Calu3 (cell line): ENCODE measurements around the gene C1QTNF6. TPM values are rescaled to one million over a fixed set of nuclear protein-coding genes. Genes with fewer than 3 reads are reported as not detected.

Experiments used
- BruUV-seq: library from RNA; stranded (reverse); fragments of 400-500 nt; replicated peaks from 2 replicates; lab custom pipeline; 2021; lab: Mats Ljungman, UMichigan
- CTCF ChIA-PET: fragments of 300-600 bp; sonication (Branson Sonifier 250); formaldehyde crosslinking; loops from one replicate; lab custom pipeline; 2022; ENCODE audit warnings: antibody characterized with exemption; lab: Charles Lee
- DNase-seq: peaks from one replicate; pipeline ENCODE4 v3.0.0; 2022
- H3K27ac Mint-ChIP-seq: one replicate; pipeline ENCODE4 v1.8.0; 2022; ENCODE audit warnings: mixed read lengths; ENCODE audit not compliant: unreplicated experiment
- H3K27me3 Mint-ChIP-seq: one replicate; pipeline ENCODE4 v1.8.0; 2022; ENCODE audit warnings: mixed read lengths; ENCODE audit not compliant: unreplicated experiment
- H3K36me3 Mint-ChIP-seq: one replicate; pipeline ENCODE4 v1.8.0; 2022; ENCODE audit warnings: mild to moderate bottlenecking, moderate library complexity, mixed read lengths; ENCODE audit not compliant: insufficient read depth, unreplicated experiment
- H3K4me1 Mint-ChIP-seq: one replicate; pipeline ENCODE4 v1.8.0; 2022; ENCODE audit warnings: mild to moderate bottlenecking, low read depth, mixed read lengths; ENCODE audit not compliant: unreplicated experiment
- H3K4me3 Mint-ChIP-seq: one replicate; pipeline ENCODE4 v1.8.0; 2022; ENCODE audit warnings: mild to moderate bottlenecking, low read depth, moderate library complexity, mixed read lengths; ENCODE audit not compliant: unreplicated experiment
- H3K9me3 Mint-ChIP-seq: one replicate; pipeline ENCODE4 v1.8.0; 2022; ENCODE audit warnings: low read depth, mixed read lengths; ENCODE audit not compliant: unreplicated experiment
- CTCF ChIP-seq: fragments of 200-600 bp; IDR thresholded peaks from one replicate; pipeline ENCODE4 v1.8.0; 2022; ENCODE audit warnings: antibody characterized with exemption; ENCODE audit not compliant: unreplicated experiment
- intact Hi-C: fragments of 100-400 bp; cut with micrococcal nuclease; formaldehyde crosslinking; loops from one replicate; pipeline ENCODE4 v1.10.0; 2022; ENCODE audit not compliant: unreplicated experiment
- total RNA-seq: library from RNA; stranded (reverse); gene quantifications from 2 replicates; pipeline ENCODE4 v1.2.3, GENCODE V29; 2022

Gene C1QTNF6
- total RNA-seq, 1 experiment from 2014 or later: 6.2 TPM

GRCh38 chr22:37137131-37137530 lies 50.9 kb downstream of the C1QTNF6 start:
- intact Hi-C loops: no loop called here
- Mint-ChIP-seq H3K27me3 (peaks cover 86% of the 10 kb centered on the region), H3K36me3 (no peaks in the 10 kb centered on the region), H3K4me1 (no peaks in the 10 kb centered on the region), H3K4me3 (no peak overlapping the region), H3K27ac (no peak overlapping the region), H3K9me3 (no peaks in the 10 kb centered on the region)
- no peak for TF ChIP-seq CTCF
- BruUV-seq: no TSS peak
- CTCF ChIA-PET: no interaction called here
- no peak for DNase-seq

GRCh38 chr22:37135023-37135422 lies 53.0 kb downstream of the C1QTNF6 start:
- Mint-ChIP-seq H3K27me3 (peaks cover 91% of the 10 kb centered on the region), H3K36me3 (no peaks in the 10 kb centered on the region), H3K9me3 (no peaks in the 10 kb centered on the region), H3K4me1 (peaks cover 3% of the 10 kb centered on the region), H3K4me3 (no peak overlapping the region), H3K27ac (no peak overlapping the region)
- TF ChIP-seq CTCF: no peak
- CTCF ChIA-PET: no interaction called here
- BruUV-seq: no TSS peak
- intact Hi-C loops: no loop called here
- no peak for DNase-seq

- no peaks in the 10 kb centered on the region for H3K36me3 Mint-ChIP-seq
- H3K4me3 Mint-ChIP-seq: no peak overlapping the region
- no peaks in the 10 kb centered on the region for H3K9me3 Mint-ChIP-seq
- TF ChIP-seq CTCF: no peak
- BruUV-seq: no TSS peak
- no peak overlapping the region for H3K27ac Mint-ChIP-seq
- peaks cover 89% of the 10 kb centered on the region for H3K27me3 Mint-ChIP-seq
- peaks cover 8% of the 10 kb centered on the region for H3K4me1 Mint-ChIP-seq
- DNase-seq: no peak
- intact Hi-C loops: no loop called here
- CTCF ChIA-PET: interaction anchor here (0.6 kb wide), 1 partner anchor 13 kb away, joined by 4 read pairs; no protein-coding TSS in a partner anchor
These were observed 54.6 kb downstream of the C1QTNF6 start for GRCh38 chr22:37133304-37134018.

- TF ChIP-seq CTCF: no peak
- no peak for DNase-seq
- no peaks in the 10 kb centered on the region for H3K36me3 Mint-ChIP-seq
- H3K9me3 Mint-ChIP-seq: no peaks in the 10 kb centered on the region
- CTCF ChIA-PET: no interaction called here
- H3K27me3 Mint-ChIP-seq: peaks cover 89% of the 10 kb centered on the region
- no TSS peak for BruUV-seq
- H3K27ac Mint-ChIP-seq: no peak overlapping the region
- intact Hi-C loops: no loop called here
- no peak overlapping the region for H3K4me3 Mint-ChIP-seq
- peaks cover 8% of the 10 kb centered on the region for H3K4me1 Mint-ChIP-seq
These were observed 55.3 kb downstream of the C1QTNF6 start for GRCh38 chr22:37132773-37133172.

Other genes starting within 250 kb of the C1QTNF6 start
- gene TST, start 168.8 kb downstream of the C1QTNF6 start, total RNA-seq: 52.2 and 64.7 TPM in 2 replicates
- gene MPST, start 168.5 kb downstream of the C1QTNF6 start, total RNA-seq: 60.8 and 73.0 TPM in 2 replicates
- 19.6 and 19.8 TPM in 2 replicates for gene KCTD17, start 136.5 kb downstream of the C1QTNF6 start, total RNA-seq
- gene TMPRSS6, start 78.5 kb downstream of the C1QTNF6 start, total RNA-seq: not detected in 2 replicates
- gene IL2RB, start 38.3 kb downstream of the C1QTNF6 start, total RNA-seq: not detected in 2 replicates
- not detected in 2 replicates for gene SSTR3, start 24.2 kb upstream of the C1QTNF6 start, total RNA-seq
- 21.0 and 24.0 TPM in 2 replicates for gene RAC2, start 56.0 kb upstream of the C1QTNF6 start, total RNA-seq
- 0.38 and 0.59 TPM in 2 replicates for gene CYTH4, start 94.3 kb upstream of the C1QTNF6 start, total RNA-seq
- gene ELFN2, start 239.2 kb upstream of the C1QTNF6 start, total RNA-seq: 1.5 and 2.8 TPM in 2 replicates